H9 (cell line): Measurements from ENCODE around the gene POLR2J. TPM values are rescaled to one million over a fixed set of nuclear protein-coding genes. Genes with fewer than 3 reads are reported as not detected.

ENCODE experiments used
- DNase-seq: peaks from one replicate; pipeline ENCODE4 v3.0.0-alpha.2; 2017
- H2AFZ ChIP-seq: one replicate; pipeline ENCODE4 v1.6.1; 2013; ENCODE audit warnings: mild to moderate bottlenecking, low read length, control low read depth, moderate library complexity
- H2AK5ac ChIP-seq: 2 replicates; pipeline ENCODE4 v1.6.1; 2013; ENCODE audit warnings: low read length, control low read depth, mixed read lengths; ENCODE audit not compliant: insufficient read length
- H2BK120ac ChIP-seq: one replicate; pipeline ENCODE4 v1.6.1; 2013; ENCODE audit warnings: low read depth, mild to moderate bottlenecking, low read length, control low read depth, inconsistent platforms; ENCODE audit not compliant: poor library complexity, severe bottlenecking
- H2BK12ac ChIP-seq: 2 replicates; pipeline ENCODE4 v1.6.1; 2013; ENCODE audit warnings: low read length, control low read depth, mixed read lengths, low read depth; ENCODE audit not compliant: insufficient read length
- H2BK15ac ChIP-seq: 2 replicates; pipeline ENCODE4 v1.6.1; 2013; ENCODE audit warnings: low read depth, low read length, control low read depth
- H2BK20ac ChIP-seq: one replicate; pipeline ENCODE4 v1.6.1; 2013; ENCODE audit warnings: low read depth, mild to moderate bottlenecking, low read length, control low read depth, inconsistent platforms; ENCODE audit not compliant: poor library complexity, severe bottlenecking
- H2BK5ac ChIP-seq: 2 replicates; pipeline ENCODE4 v1.6.1; 2013; ENCODE audit warnings: low read length, control low read depth, mixed read lengths; ENCODE audit not compliant: insufficient read length
- H3K14ac ChIP-seq: 2 replicates; pipeline ENCODE4 v1.6.1; 2013; ENCODE audit warnings: low read length, control low read depth; ENCODE audit not compliant: insufficient read depth
- H3K18ac ChIP-seq: 2 replicates; pipeline ENCODE4 v1.6.1; 2013; ENCODE audit warnings: low read depth, mild to moderate bottlenecking, mixed read lengths, low read length, control low read depth; ENCODE audit not compliant: insufficient read length
- H3K23ac ChIP-seq: 2 replicates; pipeline ENCODE4 v1.6.1; 2013; ENCODE audit warnings: low read length, control low read depth, mixed read lengths, low read depth; ENCODE audit not compliant: insufficient read length
- H3K23me2 ChIP-seq: 2 replicates; pipeline ENCODE4 v1.6.1; 2013; ENCODE audit warnings: low read depth, mild to moderate bottlenecking, mixed read lengths, low read length, control low read depth; ENCODE audit not compliant: insufficient read length, poor library complexity, severe bottlenecking
- H3K27ac ChIP-seq: 2 replicates; pipeline ENCODE4 v1.5.1; 2013; ENCODE audit warnings: low read length, control low read depth, mixed read lengths, low read depth; ENCODE audit not compliant: insufficient read length
- H3K27me3 ChIP-seq: 2 replicates; pipeline ENCODE4 v1.6.1; 2013; ENCODE audit warnings: low read length, control low read depth, inconsistent platforms; ENCODE audit not compliant: insufficient read depth
- H3K4ac ChIP-seq: 2 replicates; pipeline ENCODE4 v1.6.1; 2013; ENCODE audit warnings: low read depth, mild to moderate bottlenecking, control low read depth, inconsistent platforms, low read length, moderate library complexity
- H3K4me1 ChIP-seq: 2 replicates; pipeline ENCODE4 v1.6.1; 2013; ENCODE audit warnings: low read length, control low read depth, inconsistent platforms; ENCODE audit not compliant: insufficient read depth
- H3K4me2 ChIP-seq: 2 replicates; pipeline ENCODE4 v1.6.1; 2013; ENCODE audit warnings: low read length, control low read depth, mixed read lengths; ENCODE audit not compliant: insufficient read length, insufficient read depth
- H3K56ac ChIP-seq: 2 replicates; pipeline ENCODE4 v1.6.1; 2013; ENCODE audit warnings: low read depth, mild to moderate bottlenecking, mixed read lengths, low read length, control low read depth; ENCODE audit not compliant: insufficient read length
- H3K79me1 ChIP-seq: 2 replicates; pipeline ENCODE4 v1.6.1; 2013; ENCODE audit warnings: low read depth, mild to moderate bottlenecking, moderate library complexity, low read length, control low read depth, inconsistent platforms; ENCODE audit not compliant: insufficient read depth, poor library complexity, severe bottlenecking
- H3K79me2 ChIP-seq: 2 replicates; pipeline ENCODE4 v1.6.1; 2013; ENCODE audit warnings: low read length, control low read depth, inconsistent platforms; ENCODE audit not compliant: insufficient read depth
- H3K9ac ChIP-seq: 2 replicates; pipeline ENCODE4 v1.6.1; 2013; ENCODE audit warnings: low read length, control low read depth, mixed read lengths; ENCODE audit not compliant: insufficient read length; ENCODE audit errors: extremely low read depth
- H3K9me3 ChIP-seq: one replicate; pipeline ENCODE4 v1.6.1; 2013; ENCODE audit warnings: low read depth, low read length, inconsistent platforms; ENCODE audit not compliant: control insufficient read depth
- H3T11ph ChIP-seq: one replicate; pipeline ENCODE4 v1.6.1; 2013; ENCODE audit warnings: mild to moderate bottlenecking, low read length, control low read depth, inconsistent platforms
- H4K20me1 ChIP-seq: one replicate; pipeline ENCODE4 v1.6.1; 2013; ENCODE audit not compliant: control insufficient read depth, insufficient read length, insufficient read depth
- H4K5ac ChIP-seq: 2 replicates; pipeline ENCODE4 v1.6.1; 2013; ENCODE audit warnings: low read depth, mild to moderate bottlenecking, mixed read lengths, low read length, control low read depth; ENCODE audit not compliant: insufficient read length
- H4K8ac ChIP-seq: replicated peaks from 2 replicates; pipeline ENCODE4 v1.6.1; 2013; ENCODE audit warnings: low read length, control low read depth, mixed read lengths, low read depth; ENCODE audit not compliant: insufficient read length
- H4K91ac ChIP-seq: 2 replicates; pipeline ENCODE4 v1.6.1; 2013; ENCODE audit warnings: low read depth, mild to moderate bottlenecking, moderate library complexity, mixed read lengths, low read length, control low read depth; ENCODE audit not compliant: insufficient read length
- H3K27ac Mint-ChIP-seq, 3 experiments: 2 replicates in 2 of 3; 3 replicates in 1 of 3; pipeline ENCODE4 v1.8.0; 2020 to 2021; ENCODE audit warnings: mixed read lengths in 3 of 3, mild to moderate bottlenecking in 1 of 3, moderate library complexity in 1 of 3
- H3K27me3 Mint-ChIP-seq: 2 replicates; pipeline ENCODE4 v1.8.0; 2021; ENCODE audit warnings: low read depth, mild to moderate bottlenecking, moderate library complexity, mixed read lengths
- H3K36me3 Mint-ChIP-seq, 3 experiments: 2 replicates in 2 of 3; 3 replicates in 1 of 3; pipeline ENCODE4 v1.8.0; 2020 to 2021; ENCODE audit warnings: low read depth in 3 of 3, mixed read lengths in 3 of 3; ENCODE audit not compliant: insufficient read depth in 1 of 3
- H3K4me1 Mint-ChIP-seq, 2 experiments: 2 replicates each; pipeline ENCODE4 v1.8.0; 2020; ENCODE audit warnings: mixed read lengths in 2 of 2
- H3K4me3 Mint-ChIP-seq, 2 experiments: 2 replicates in 1 of 2; 3 replicates in 1 of 2; pipeline ENCODE4 v1.8.0; 2020 to 2021; ENCODE audit warnings: mild to moderate bottlenecking in 2 of 2, mixed read lengths in 2 of 2, moderate library complexity in 1 of 2
- H3K9me3 Mint-ChIP-seq, 2 experiments: 2 replicates in 1 of 2; 3 replicates in 1 of 2; pipeline ENCODE4 v1.8.0; 2020; ENCODE audit warnings: mild to moderate bottlenecking in 2 of 2, mixed read lengths in 2 of 2, moderate library complexity in 1 of 2
- WGBS: extraction: QIAGEN DNeasy Blood & Tissue Kit; methylation state at CpG from one replicate; pipeline ENCODE4 v1.1.7; 2013; ENCODE audit warnings: missing lambda C conversion rate, low lambda C conversion rate, mixed read lengths; ENCODE audit not compliant: insufficient read length; ENCODE audit errors: extremely low coverage; 5-methylcytosine and 5-hydroxymethylcytosine counted together
- total RNA-seq: library from RNA; stranded (reverse); gene quantifications from 2 replicates; pipeline ENCODE4 v1.2.1, GENCODE V29; 2021
- TF ChIP-seq, protein P1 (sequence below): fragments of 200-600 bp; sonication (generic); conservative IDR thresholded peaks from 3 replicates; pipeline ENCODE4 v1.8.0; 2021; ENCODE audit warnings: antibody characterized with exemption, mild to moderate bottlenecking

Gene POLR2J
- total RNA-seq, 1 experiment from 2014 or later: 58.5 TPM

GRCh38 chr7:102460467-102460866 is 18.3 kb downstream of the POLR2J start:
- H2BK15ac ChIP-seq: no peak overlapping the region
- Mint-ChIP-seq H3K4me1 (peaks cover 8% of the 10 kb centered on the region in 2 experiments; a peak in 2 of 4 replicates), H3K9me3 (no peaks in the 10 kb centered on the region), H3K36me3 (peaks cover 7 to 46% (median 40%) of the 10 kb centered on the region in 3 experiments; a peak in 6 of 7 replicates), H3K27me3 (peaks cover 2% of the 10 kb centered on the region; the same call in 1 of the 2 replicates), H3K4me3 (no peak overlapping the region), H3K27ac (peak overlapping the region in 2 of 3 experiments; percentile 25 to 38; a peak in 1 of 7 replicates)
- H3T11ph ChIP-seq: no peak overlapping the region
- H4K91ac ChIP-seq: no peak overlapping the region
- no peak overlapping the region for H2BK120ac ChIP-seq
- H3K23me2 ChIP-seq: peaks cover 6% of the 10 kb centered on the region
- H4K20me1 ChIP-seq: no peaks in the 10 kb centered on the region
- no peak overlapping the region for H3K56ac ChIP-seq
- H4K5ac ChIP-seq: no peak overlapping the region
- no peak overlapping the region for H3K4me2 ChIP-seq
- no peak overlapping the region for H2BK20ac ChIP-seq
- no peak overlapping the region for H2AFZ ChIP-seq
- H2BK12ac ChIP-seq: no peak overlapping the region
- WGBS: no CpG with 5 or more reads among the region's 8 CpGs
- no peaks in the 10 kb centered on the region for H3K4me1 ChIP-seq
- no peaks in the 10 kb centered on the region for H3K9me3 ChIP-seq
- no peak overlapping the region for H3K14ac ChIP-seq
- no peak overlapping the region for H3K18ac ChIP-seq
- H2AK5ac ChIP-seq: no peak overlapping the region
- H3K79me2 ChIP-seq: no peaks in the 10 kb centered on the region
- no peak for DNase-seq
- H3K4ac ChIP-seq: no peak overlapping the region
- no peaks in the 10 kb centered on the region for H3K27me3 ChIP-seq
- no peak overlapping the region for H3K27ac ChIP-seq
- TF ChIP-seq, protein P1, sequence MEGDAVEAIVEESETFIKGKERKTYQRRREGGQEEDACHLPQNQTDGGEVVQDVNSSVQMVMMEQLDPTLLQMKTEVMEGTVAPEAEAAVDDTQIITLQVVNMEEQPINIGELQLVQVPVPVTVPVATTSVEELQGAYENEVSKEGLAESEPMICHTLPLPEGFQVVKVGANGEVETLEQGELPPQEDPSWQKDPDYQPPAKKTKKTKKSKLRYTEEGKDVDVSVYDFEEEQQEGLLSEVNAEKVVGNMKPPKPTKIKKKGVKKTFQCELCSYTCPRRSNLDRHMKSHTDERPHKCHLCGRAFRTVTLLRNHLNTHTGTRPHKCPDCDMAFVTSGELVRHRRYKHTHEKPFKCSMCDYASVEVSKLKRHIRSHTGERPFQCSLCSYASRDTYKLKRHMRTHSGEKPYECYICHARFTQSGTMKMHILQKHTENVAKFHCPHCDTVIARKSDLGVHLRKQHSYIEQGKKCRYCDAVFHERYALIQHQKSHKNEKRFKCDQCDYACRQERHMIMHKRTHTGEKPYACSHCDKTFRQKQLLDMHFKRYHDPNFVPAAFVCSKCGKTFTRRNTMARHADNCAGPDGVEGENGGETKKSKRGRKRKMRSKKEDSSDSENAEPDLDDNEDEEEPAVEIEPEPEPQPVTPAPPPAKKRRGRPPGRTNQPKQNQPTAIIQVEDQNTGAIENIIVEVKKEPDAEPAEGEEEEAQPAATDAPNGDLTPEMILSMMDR: no peak
- no peak overlapping the region for H3K9ac ChIP-seq
- no peak overlapping the region for H4K8ac ChIP-seq
- no peaks in the 10 kb centered on the region for H3K79me1 ChIP-seq
- no peak overlapping the region for H2BK5ac ChIP-seq
- no peak overlapping the region for H3K23ac ChIP-seq
